Measurements from ENCODE around the gene PCP4L1.

The PCP4L1 gene

DNA sequence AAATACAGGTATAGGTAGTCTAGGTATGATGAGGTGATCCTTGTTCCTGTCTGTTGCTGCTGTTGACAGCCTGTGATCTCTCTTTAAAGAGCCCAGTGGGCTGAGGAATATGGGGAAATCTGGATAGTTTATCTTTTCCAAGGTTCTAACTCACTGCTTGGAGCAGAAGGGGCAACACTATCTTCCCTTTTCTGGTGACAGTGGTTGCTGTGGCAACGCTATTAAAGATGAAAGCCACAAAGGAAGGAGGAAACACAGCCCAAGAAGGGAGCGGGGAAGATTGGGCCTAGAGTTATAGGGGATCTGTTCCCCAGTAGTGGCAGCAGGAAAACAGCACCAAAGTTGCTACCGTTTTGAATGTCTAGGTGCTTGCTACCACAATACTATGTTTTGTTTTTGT is 8.8 kb downstream of the PCP4L1 start:
- DNase-seq (ENCODE audit: low read depth), result no peak

DNA sequence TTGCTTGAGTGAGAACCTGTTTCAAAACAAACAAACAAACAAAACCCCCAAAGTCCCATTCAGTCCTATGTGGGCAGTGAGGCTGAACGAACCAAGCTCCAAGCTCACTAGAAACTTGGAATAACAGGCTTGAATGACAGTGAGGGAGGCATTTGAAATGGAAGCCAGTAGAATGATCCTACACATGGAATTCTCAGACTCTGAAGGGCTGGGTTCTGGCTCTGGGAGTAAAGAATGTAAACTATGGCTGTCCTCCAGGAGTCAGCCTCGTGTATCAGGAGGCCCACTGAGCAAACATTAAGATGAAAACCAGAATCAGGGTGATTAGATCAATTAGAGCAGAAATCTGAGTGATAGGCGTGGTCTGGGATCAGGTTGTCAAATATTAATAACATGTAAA is 14.9 kb downstream of the PCP4L1 start:
- no peak for DNase-seq (ENCODE audit: low read depth)

DNA sequence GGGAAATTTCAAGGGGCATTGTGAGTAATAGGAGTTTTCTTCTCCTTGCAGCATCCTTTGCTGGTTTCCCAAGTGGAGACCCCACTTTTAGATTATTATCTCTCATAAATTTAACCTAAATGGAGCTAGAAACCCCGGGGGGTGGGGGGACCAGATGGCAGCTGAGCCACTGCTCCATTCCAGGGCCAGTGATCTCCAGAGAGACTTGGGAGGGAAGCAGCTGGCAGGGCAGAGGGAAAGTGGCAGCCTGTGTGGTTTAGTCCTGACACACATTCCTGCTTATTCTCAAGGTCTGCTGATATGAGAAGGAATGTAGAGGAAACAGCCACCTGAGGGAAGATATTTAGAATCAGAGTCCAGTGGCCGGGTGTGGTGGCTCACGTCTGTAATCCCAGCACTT is 16.3 kb downstream of the PCP4L1 start:
- no peak for DNase-seq (ENCODE audit: low read depth)

DNA sequence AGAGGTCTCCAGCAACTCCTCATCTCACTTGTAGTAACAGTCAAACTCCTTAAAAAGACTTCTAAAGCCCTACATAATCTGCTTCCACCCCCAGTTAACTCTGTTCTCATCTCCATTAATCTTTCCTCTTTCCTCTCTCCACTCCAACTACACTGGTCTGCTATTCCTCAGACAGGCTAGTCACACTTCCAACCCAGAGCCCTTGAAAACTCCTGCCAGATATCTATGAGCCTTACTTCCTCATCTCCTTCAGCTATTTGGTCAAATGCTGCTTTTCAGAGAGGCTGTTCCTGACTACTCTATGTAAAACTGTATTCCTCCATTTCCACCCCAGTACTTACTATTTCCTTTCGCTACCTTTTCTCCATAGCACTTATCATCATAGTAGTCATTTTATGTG is 24.4 kb downstream of the PCP4L1 start:
- DNase-seq (ENCODE audit: low read depth), result no peak

DNA sequence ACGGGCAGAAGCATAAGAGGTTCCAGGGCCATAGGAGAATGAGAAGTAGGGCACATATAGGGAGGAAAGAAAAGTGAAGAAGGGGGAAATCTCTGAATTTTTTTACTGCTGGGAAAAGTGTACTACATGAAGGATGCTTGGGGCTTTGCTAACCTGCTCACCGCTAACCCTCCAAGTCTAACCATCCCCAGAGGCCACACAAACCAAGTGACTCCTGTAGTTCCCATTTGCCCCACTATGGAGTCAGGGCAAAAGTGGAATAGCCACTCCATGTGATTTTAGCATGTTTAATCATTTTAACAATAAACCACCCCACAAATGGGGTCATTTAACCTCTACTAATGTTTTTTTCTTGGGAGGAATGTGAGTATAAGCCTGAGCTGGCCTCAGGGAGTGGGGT is 26.6 kb downstream of the PCP4L1 start:
- no peak for DNase-seq (ENCODE audit: low read depth)

DNA sequence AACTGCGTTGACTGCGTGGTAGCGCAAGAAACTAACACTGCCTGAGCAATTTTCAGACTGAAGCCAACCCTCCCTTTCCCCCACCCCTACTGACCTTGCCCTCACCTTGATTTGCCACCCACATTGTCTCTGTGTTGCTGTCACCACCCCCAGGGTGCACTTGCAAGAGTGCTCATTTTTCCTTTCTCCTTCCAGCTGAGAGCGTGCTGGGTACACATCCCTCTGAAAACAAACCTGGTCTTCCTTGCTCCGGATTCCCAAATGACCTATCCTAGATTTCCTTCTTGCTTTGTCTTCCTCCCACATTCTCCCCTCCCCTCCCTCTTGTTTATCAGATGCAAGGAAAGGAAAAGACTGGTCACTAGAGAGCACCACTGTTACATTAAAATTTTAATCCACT is 27.0 kb downstream of the PCP4L1 start:
- no peak for DNase-seq (ENCODE audit: low read depth)

DNA sequence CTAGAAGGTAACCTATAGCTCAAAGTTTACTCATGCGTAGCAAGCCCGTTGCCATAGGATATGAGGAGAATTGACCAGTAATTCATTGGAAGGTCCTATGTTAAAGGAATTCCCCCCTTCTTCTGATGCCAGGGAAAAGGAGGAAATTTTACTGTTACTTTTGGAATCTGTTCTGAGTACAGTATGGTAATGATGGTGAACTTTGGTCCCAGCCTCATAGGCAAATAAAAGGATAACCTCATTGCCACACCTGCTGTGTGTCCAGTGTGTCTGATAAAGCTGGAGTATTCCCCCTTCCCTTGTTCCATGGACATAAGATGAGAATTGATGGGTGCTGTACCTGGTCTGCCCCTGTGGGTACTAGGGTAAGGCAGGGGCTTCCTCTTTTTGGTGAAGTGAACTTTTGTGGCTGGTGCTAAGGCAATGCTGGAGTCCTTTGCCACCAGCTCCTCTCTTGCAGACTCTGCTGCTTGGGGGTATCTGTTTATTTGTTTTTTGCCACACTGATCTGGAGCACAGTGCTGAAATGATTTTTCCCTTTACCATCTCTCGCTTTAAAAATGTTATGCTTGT is 29.0 kb downstream of the PCP4L1 start:
- DNase-seq (ENCODE audit: low read depth), result no peak

DNA sequence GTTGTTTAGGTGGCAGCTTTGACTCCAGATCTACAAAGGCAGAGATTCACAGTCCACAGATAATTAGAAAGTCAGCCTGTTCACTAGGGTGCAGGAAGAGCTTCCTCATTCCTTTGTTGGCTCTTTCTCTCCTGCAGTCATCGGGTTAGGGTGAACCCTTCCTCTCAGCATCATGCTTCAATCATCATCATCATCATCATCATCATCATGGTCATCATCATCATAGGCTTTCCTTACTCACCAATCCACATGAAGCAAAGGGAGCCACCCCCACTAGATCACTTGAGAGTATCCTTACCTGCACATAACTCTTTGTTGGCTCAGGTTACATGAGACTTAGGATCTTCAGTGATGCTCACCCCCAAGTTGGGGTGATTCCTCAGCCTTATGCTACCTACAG is 32.2 kb downstream of the PCP4L1 start:
- DNase-seq (ENCODE audit: low read depth), result no peak

- DNase-seq (ENCODE audit: low read depth), result no peak
Measured at GRCh38 chr1:161297415-161297814, 38.9 kb downstream of the PCP4L1 start.

DNA sequence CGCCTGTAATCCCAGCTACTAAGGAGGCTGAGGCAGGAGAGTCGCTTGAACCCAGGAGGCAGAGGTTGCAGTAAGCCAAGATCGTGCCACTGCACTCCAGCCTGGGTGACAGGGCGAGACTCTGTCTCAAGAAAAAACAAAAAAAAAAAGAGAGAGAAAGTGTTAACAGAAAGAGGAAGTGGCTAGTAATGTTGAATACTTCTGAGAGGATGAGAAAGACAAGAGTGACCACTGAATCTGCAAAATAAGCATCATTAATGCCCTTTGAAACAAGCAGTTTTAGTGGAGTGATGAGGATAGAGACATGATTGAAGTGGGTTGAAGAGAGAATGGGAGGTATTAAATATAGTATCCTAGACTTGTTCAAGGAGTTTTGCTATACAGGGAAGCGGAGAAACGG is 39.6 kb downstream of the PCP4L1 start:
- no peak for DNase-seq (ENCODE audit: low read depth)

DNA sequence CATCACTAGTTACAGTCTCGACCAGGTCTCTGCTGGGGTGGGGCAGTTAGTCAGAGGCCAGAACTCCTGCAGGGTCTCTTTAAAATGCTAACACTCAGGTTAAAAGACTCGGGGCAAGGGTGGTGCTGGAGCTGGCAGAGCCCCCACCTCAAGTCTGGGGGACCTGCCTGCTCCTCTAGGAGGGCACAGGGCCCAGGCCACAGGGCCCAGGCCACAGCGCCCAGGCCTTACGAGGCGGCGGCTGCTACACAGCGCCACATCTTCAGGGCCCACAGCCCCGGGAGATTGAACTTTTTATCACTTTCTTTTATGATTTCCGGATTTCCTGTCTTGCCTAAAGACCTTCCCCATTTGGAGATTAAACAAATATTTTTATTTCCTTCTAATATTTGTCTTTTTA is 40.8 kb downstream of the PCP4L1 start:
- no peak for DNase-seq (ENCODE audit: low read depth)

- no peak for DNase-seq (ENCODE audit: low read depth)
Measured at GRCh38 chr1:161300478-161300877, 41.9 kb downstream of the PCP4L1 start.

GRCh38 chr1:161304927-161305866 is 46.7 kb downstream of the PCP4L1 start:
- no peak for DNase-seq (ENCODE audit: low read depth)

GRCh38 chr1:161305867-161306519 is 47.4 kb downstream of the PCP4L1 start:
- DNase-seq (ENCODE audit: low read depth), result no peak

- peak; percentile 67 for DNase-seq (ENCODE audit: low read depth)
Measured at GRCh38 chr1:161307230-161307768, 48.8 kb downstream of the PCP4L1 start.

DNA sequence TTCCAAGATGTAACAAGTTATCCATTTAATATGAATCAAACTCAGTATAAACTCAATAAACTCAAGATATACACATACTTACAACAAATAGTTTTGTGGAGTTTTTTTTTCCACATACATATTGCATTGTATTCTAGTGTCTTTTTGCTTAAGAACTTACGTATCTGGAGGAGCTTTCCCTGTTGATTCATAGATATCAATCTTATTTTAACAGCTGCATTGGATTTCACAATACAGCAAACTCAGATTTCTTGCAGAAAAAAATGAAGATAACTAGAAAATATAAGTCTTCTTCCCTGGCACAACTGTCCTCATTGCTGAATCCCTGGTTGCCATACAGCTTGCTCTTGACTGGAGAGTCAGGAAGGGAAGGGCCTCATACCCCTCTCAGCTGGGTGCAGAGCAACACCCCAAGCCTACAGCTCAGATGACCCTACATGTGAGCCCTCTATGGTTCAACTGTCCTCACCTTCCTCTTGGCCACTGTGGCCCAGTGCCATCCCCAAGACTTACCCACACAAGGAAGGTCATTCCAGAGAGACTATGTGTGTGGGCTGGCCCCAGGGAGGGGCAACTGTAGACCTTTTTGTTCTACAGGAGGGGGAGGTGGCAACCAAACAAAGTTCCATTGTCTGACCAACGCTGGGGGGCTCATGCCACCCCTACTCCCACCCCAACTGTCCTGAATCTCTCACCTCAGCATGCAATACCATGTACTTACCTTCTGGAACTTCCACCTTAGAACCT is 49.5 kb downstream of the PCP4L1 start:
- DNase-seq (ENCODE audit: low read depth), result no peak

DNA sequence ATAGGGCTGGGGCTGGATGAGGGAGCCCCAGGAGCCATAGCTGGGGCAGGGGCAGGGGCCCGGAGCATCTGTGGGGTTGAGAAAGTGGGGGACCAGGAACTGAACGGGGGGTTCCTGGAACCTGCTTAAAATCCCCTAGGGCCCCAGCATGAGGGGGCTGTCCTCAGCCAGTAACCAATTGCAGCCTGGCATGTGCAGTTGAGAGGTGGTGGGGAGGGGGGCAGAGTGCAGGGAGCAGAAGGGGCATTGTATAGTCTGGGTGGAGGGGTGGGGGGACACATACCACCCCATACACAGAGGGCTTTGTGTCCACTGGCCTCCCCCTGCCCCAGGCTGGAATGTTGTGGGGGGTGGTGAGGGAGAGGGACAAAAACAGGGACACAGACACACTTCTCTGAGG is 51.3 kb downstream of the PCP4L1 start, which contains the start of gene MPZ:
TSS of gene MPZ (minus strand) at position 101 of the 400 bp plus-strand sequence. CDS start at position 38, 63 bp downstream.
- DNase-seq (ENCODE audit: low read depth), result no peak

- no peak for DNase-seq (ENCODE audit: low read depth)
Measured at GRCh38 chr1:161311595-161312181, 53.1 kb downstream of the PCP4L1 start.

GRCh38 chr1:161313554-161314200 is 55.1 kb downstream of the PCP4L1 start:
- DNase-seq (ENCODE audit: low read depth), result no peak

DNA sequence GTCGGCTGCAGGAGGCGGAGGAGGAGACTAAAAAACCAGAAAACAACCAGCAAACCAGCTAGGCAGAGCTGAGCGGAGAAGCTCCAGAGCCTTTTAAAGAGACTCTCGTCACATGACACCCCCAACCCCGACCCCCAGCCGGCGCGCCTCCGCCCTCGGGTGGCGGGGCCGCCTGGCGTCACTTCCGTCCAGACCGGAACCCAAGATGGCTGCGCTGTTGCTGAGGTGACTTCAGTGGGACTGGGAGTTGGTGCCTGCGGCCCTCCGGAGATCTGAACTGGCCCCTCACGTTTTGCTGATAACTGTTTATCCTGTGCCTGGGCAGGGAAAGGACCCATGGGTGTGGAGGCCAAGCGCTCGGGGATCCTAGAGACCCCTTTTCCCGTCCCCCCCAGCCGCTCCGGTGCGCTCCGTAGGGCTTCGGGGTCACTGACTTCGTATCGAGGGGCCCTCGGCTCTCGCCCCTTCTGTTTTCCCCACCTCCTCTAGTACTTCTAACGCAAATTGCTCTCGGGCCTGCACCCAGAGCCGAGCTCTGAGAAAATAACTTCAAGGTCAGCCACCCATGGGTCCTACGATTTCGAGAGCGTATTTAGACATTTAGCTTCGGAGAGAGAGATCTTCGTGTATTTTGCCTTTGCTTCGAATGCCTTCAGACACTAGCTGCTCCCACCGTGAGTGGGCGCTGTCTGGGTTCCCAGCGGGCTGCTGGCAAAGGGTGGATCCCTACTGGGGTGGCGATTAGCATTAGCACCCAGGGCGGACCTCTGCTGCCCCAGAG is 55.8 kb downstream of the PCP4L1 start, which contains the start of gene SDHC:
TSS of gene SDHC (plus strand) at position 181 of the 781 bp plus-strand sequence. CDS start at position 206, 25 bp downstream.
- peak; percentile 74 for DNase-seq (ENCODE audit: low read depth)
